ENCODE data around the gene PCDHGA5.
"Not testable (repeated sequence)": the region's sequence is repeated elsewhere in the genome, so short reads cannot be mapped to it uniquely, and the experiment has no call there.

The PCDHGA5 gene

GRCh38 chr5:141397756-141398551 is 34.0 kb downstream of the PCDHGA5 start, which contains the start of gene PCDHGB5:
PCDHGB5 (plus strand) TSS chr5:141397947; CDS start chr5:141398128, 181 bp downstream.
- H3K27me3 ChIP-seq (ENCODE audit: insufficient read depth, poor library complexity, severe bottlenecking); H3K27ac ChIP-seq (replicated peaks): not testable (repeated sequence)
- peak in 1 of 2 experiments; percentile 57 for DNase-seq (ENCODE audit: low read depth in 1 of 2, low spot score in 1 of 2)
- TF ChIP-seq CTCF (IDR thresholded peaks at IDR 0.05; ENCODE audit: insufficient read depth, low read length) = peak; percentile 32
- H3K4me3 ChIP-seq (replicated peaks; ENCODE audit: insufficient read depth, low read length) = peak within 1 kb of the TSS; percentile 23

- Histone ChIP-seq H3K27ac (replicated peaks) (no peak overlapping the region), H3K4me3 (replicated peaks; ENCODE audit: insufficient read depth, low read length) (no peak overlapping the region), H3K27me3 (ENCODE audit: insufficient read depth, poor library complexity, severe bottlenecking) (no peaks in the 10 kb centered on the region)
- DNase-seq (ENCODE audit: low read depth in 1 of 2, low spot score in 1 of 2) = no peak
- TF ChIP-seq REST (IDR thresholded peaks at IDR 0.05; ENCODE audit: insufficient replicate concordance, low read depth) = no peak
- no peak for TF ChIP-seq CTCF (IDR thresholded peaks at IDR 0.05; ENCODE audit: insufficient read depth, low read length)
- TF ChIP-seq SPI1 (IDR thresholded peaks at IDR 0.05; ENCODE audit: borderline replicate concordance, low read depth) = no peak
- TF ChIP-seq GABPA (IDR thresholded peaks at IDR 0.05; ENCODE audit: low read depth) = no peak
- TF ChIP-seq POLR2AphosphoS5 (IDR thresholded peaks at IDR 0.05; ENCODE audit: low read depth) = no peak
These were observed 34.6 kb downstream of the PCDHGA5 start for GRCh38 chr5:141398608-141399007.

GRCh38 chr5:141399555-141400258 is 35.7 kb downstream of the PCDHGA5 start:
- no peak for DNase-seq (ENCODE audit: low read depth in 1 of 2, low spot score in 1 of 2)
- no peak overlapping the region for H3K27ac ChIP-seq (replicated peaks)
- no peak for TF ChIP-seq GABPA (IDR thresholded peaks at IDR 0.05; ENCODE audit: low read depth)
- no peak for TF ChIP-seq POLR2AphosphoS5 (IDR thresholded peaks at IDR 0.05; ENCODE audit: low read depth)
- TF ChIP-seq SPI1 (IDR thresholded peaks at IDR 0.05; ENCODE audit: borderline replicate concordance, low read depth) = no peak
- TF ChIP-seq CTCF (IDR thresholded peaks at IDR 0.05; ENCODE audit: insufficient read depth, low read length) = no peak
- no peak for TF ChIP-seq REST (IDR thresholded peaks at IDR 0.05; ENCODE audit: insufficient replicate concordance, low read depth)
- no peaks in the 10 kb centered on the region for H3K27me3 ChIP-seq (ENCODE audit: insufficient read depth, poor library complexity, severe bottlenecking)
- H3K4me3 ChIP-seq (replicated peaks; ENCODE audit: insufficient read depth, low read length) = no peak overlapping the region
